RWPE1 (cell line): ENCODE measurements around the gene BCAN.

Source experiments
- CTCF ChIA-PET: fragments of 350-600 bp; sonication (Branson Sonifier 250); formaldehyde crosslinking; extraction: SDS; loops from one replicate; lab custom pipeline; 2021; lab: Yijun Ruan, JAX
- POLR2A ChIA-PET: fragments of 400-600 bp; formaldehyde crosslinking; extraction: SDS; loops from one replicate; lab custom pipeline; 2020; ENCODE audit warnings: antibody characterized with exemption; ENCODE audit not compliant: low non-redundant PET; lab: Yijun Ruan, JAX
- DNase-seq: peaks from one replicate; pipeline ENCODE4 v3.0.0; 2012; ENCODE audit warnings: low spot score
- H3K27ac ChIP-seq: fragments of 450-650 bp; 2 replicates; pipeline ENCODE4 v1.5.1; 2017
- CTCF ChIP-seq: fragments of 450-650 bp; conservative IDR thresholded peaks from 2 replicates; pipeline ENCODE4 v1.5.1; 2017; ENCODE audit warnings: low read depth, mild to moderate bottlenecking

The BCAN gene

GRCh38 chr1:156615946-156616345 lies 26.0 kb upstream of the BCAN start:
- POLR2A ChIA-PET = no interaction called here
- TF ChIP-seq CTCF = no peak
- CTCF ChIA-PET = no interaction called here
- DNase-seq = no peak
- H3K27ac ChIP-seq = no peak overlapping the region

DNA sequence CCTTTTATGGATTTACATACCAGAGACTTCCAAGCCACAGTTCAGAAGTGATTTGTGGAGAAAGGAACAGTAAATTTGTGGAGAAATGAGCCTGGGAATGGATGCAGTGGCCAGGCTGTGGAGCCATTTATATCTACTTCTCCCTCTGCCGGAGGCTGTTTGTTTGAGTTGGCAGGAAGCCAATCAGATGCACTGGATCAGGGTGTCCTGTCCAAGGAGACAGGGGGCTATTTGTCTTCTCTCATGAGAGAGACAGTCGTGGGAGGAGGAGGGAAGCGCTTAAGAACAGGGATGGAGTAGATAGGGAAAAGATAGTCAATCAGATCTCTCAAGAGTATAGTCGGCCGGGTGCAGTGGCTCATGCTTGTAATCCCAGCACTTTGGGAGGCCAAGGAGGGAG lies 25.5 kb upstream of the BCAN start:
- no peak for DNase-seq
- no peak for TF ChIP-seq CTCF
- H3K27ac ChIP-seq = no peak overlapping the region
- CTCF ChIA-PET = interaction anchor here (0.7 to 1.4 kb wide), 2 partner anchors 11 to 89 kb away, joined by 3 to 4 read pairs; partner anchors contain the start of gene CRABP2
- POLR2A ChIA-PET = no interaction called here

DNA sequence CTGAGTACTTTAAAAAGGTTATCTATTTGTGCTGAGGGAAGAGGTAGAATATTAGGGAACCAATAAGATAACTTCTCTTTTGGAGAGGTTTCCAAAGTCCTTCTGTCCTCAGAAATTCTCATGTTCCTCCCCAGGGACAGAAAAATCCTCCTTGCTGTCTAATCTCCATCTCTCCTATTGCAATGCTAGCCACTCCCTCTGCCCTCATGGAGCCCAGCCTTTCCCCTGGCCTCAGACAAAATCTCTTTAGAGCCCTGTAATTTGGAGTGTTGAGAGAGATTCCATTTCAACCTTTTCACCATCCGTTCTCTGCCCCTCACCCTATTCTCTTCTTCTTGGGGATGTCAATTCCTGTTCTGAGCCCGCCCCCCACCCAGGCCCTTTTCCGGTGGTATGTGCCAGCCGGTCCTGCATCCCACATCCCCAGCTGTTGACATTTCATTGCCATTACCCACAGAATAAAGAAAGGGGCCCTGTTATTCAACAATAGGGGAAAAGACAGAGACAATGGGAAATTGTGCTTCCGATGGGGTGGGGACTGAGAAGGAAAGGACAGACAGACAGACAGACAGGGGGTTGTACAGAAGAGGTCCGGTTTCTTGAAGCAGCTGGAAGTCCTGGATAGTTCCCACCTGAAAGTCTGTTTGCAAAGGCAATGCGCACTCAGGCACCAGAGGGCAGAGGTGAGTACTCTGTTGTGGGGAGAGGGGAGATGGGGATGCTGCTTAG lies 22.9 kb upstream of the BCAN start, which contains the start of gene HAPLN2:
Gene HAPLN2, plus strand, starts transcription at position 563 of the 729 bp plus-strand sequence. CDS start 4,076 bp downstream, outside the sequence.
- ChIA-PET POLR2A (no interaction called here), CTCF (interaction anchor here (0.6 to 1.7 kb wide), 9 partner anchors 11 to 204 kb away, joined by 3 to 6 read pairs (median 3); partner anchors contain the start of gene NAXE)
- peak; percentile 25 for TF ChIP-seq CTCF
- DNase-seq = no peak
- no peak within 1 kb of the TSS for H3K27ac ChIP-seq

DNA sequence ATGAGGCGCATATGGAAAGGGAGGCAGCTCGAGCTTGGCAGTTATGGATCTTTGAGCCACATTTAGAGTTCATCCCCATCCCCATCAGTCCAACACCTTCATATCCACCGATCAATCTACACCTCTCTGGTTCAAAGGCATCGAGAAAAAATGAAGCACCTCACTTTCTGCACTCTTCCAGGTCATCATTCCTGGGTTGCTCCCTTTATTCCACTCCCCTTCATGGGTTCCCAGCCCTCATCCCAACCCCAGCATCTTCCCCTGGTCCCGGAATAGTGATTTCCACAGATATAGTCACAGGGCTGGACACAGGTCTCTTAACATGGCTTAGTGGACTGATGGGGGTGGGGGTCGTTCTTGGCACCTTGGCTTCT lies 22.3 kb upstream of the BCAN start:
- no peak for TF ChIP-seq CTCF
- ChIA-PET POLR2A (no interaction called here), CTCF (interaction anchor here (0.6 to 1.7 kb wide), 7 partner anchors 11 to 205 kb away, joined by 3 to 6 read pairs (median 3); partner anchors contain the start of gene NAXE)
- no peak overlapping the region for H3K27ac ChIP-seq
- no peak for DNase-seq

- no peak for TF ChIP-seq CTCF
These were observed 19.2 kb upstream of the BCAN start for GRCh38 chr1:156622581-156623297.

More at GRCh38 chr1:156622581-156623297, 19.2 kb upstream of the BCAN start:
- CTCF ChIA-PET = interaction anchor here (1.0 to 1.9 kb wide), 4 partner anchors 34 to 237 kb away, joined by 3 to 7 read pairs (median 4); partner anchors contain the start of gene NTRK1
- no peak for DNase-seq
- no peak overlapping the region for H3K27ac ChIP-seq
- POLR2A ChIA-PET = no interaction called here
